ENCODE measurements around the gene PLEK.

DNA sequence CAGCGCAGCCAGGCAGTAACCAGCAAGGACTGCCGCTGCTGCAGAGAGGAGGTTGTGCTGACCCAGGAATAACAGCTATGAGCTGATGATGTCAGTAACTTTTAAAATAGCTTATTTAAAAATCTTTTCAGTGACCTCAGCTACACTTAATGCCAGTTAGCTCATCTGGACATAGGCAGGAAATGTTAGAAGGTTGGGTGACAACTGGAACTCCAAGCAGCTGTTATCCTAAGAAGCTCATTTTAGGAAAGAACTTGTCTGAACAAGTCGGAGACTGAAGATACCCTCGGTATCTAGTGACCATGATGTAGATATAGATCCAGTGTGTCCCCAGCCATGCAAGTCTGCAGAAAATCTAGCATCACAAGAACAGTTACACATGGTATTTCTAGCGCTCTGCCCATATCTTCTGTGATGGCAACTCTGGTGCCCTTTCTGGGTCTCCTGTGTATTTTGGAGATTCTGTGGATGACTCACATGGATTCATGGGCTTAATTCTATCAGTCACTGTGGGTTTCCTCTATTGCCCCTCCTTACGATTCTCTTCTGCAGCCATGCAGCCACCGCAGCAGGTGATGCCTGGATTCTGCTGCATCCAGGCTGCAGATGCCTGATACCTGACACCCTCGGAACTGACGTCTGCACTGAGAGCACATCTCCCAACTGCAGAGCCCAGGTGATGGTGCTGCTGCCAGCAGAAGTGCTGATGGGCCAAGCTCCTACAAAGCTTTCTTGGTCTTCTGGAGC is 19.8 kb upstream of the PLEK start:
- TF ChIP-seq, protein P1, sequence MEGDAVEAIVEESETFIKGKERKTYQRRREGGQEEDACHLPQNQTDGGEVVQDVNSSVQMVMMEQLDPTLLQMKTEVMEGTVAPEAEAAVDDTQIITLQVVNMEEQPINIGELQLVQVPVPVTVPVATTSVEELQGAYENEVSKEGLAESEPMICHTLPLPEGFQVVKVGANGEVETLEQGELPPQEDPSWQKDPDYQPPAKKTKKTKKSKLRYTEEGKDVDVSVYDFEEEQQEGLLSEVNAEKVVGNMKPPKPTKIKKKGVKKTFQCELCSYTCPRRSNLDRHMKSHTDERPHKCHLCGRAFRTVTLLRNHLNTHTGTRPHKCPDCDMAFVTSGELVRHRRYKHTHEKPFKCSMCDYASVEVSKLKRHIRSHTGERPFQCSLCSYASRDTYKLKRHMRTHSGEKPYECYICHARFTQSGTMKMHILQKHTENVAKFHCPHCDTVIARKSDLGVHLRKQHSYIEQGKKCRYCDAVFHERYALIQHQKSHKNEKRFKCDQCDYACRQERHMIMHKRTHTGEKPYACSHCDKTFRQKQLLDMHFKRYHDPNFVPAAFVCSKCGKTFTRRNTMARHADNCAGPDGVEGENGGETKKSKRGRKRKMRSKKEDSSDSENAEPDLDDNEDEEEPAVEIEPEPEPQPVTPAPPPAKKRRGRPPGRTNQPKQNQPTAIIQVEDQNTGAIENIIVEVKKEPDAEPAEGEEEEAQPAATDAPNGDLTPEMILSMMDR (conservative IDR thresholded peaks at IDR 0.05; ENCODE audit: low read depth, low read length): no peak
- no peak for TF ChIP-seq EZH2 (IDR thresholded peaks at IDR 0.05; ENCODE audit: low read length, unreplicated experiment)

All from PC-3 (cell line).